Astrocyte of the cerebellum (primary cell): ENCODE measurements around the gene NFIA.

ENCODE experiments used
- DNase-seq: peaks from one replicate; pipeline ENCODE4 v3.0.0-alpha.2; 2011; ENCODE audit warnings: low read depth
- H3K4me3 ChIP-seq: 2 replicates; pipeline ENCODE4 v1.5.1; 2011; ENCODE audit warnings: mild to moderate bottlenecking, low read depth, low read length, moderate library complexity
- in situ Hi-C: cut with HindIII; loops from 2 replicates; pipeline ENCODE4 v1.10.0; 2017; ENCODE audit warnings: low sequenced_read_pairs
- TF ChIP-seq, protein P1 (sequence below): IDR thresholded peaks from 2 replicates; pipeline ENCODE4 v1.5.1; 2012; ENCODE audit warnings: low read length, low read depth, moderate library complexity, mild to moderate bottlenecking; ENCODE audit errors: missing control alignments

NFIA gene

DNA sequence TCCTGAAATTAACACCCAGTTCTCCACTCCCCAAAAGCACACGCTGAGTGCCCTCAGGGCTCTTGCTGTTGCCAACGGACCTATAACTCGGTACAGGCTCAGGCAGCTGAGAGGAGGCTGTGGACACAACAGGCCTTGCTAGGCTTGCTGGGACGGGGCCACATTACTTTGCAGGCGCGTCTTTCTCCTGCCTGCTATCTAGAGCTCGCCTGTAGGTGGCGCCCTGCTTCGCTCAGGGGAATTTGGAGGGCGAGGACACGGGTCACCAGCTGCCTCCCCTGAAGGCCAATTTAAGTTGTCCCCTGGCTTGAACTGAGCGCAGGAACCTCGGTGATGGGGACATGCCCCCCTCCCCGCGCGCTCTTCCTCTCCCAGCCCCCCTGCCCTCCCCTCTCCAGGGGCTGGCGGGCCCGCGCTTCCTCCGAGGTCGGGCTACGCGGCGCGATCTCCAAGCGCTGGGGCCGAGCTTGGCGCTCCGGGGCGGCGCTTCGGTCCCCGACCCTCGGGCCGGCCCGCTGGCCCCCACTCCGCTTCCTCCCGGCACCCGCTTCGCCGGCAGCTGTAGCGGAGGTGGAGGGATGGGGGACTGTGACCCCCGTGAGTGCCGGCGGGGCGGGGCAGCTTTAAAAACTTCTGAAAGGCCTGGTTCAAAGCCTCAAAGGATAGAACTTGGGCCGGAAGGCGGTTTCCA, 32.4 kb upstream of the NFIA start:
- DNase-seq, result peak; percentile 62
- TF ChIP-seq, protein P1, sequence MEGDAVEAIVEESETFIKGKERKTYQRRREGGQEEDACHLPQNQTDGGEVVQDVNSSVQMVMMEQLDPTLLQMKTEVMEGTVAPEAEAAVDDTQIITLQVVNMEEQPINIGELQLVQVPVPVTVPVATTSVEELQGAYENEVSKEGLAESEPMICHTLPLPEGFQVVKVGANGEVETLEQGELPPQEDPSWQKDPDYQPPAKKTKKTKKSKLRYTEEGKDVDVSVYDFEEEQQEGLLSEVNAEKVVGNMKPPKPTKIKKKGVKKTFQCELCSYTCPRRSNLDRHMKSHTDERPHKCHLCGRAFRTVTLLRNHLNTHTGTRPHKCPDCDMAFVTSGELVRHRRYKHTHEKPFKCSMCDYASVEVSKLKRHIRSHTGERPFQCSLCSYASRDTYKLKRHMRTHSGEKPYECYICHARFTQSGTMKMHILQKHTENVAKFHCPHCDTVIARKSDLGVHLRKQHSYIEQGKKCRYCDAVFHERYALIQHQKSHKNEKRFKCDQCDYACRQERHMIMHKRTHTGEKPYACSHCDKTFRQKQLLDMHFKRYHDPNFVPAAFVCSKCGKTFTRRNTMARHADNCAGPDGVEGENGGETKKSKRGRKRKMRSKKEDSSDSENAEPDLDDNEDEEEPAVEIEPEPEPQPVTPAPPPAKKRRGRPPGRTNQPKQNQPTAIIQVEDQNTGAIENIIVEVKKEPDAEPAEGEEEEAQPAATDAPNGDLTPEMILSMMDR, result peak; percentile 92
- in situ Hi-C loops, result no loop called here
- H3K4me3 ChIP-seq, result peak overlapping the region; percentile 66

DNA sequence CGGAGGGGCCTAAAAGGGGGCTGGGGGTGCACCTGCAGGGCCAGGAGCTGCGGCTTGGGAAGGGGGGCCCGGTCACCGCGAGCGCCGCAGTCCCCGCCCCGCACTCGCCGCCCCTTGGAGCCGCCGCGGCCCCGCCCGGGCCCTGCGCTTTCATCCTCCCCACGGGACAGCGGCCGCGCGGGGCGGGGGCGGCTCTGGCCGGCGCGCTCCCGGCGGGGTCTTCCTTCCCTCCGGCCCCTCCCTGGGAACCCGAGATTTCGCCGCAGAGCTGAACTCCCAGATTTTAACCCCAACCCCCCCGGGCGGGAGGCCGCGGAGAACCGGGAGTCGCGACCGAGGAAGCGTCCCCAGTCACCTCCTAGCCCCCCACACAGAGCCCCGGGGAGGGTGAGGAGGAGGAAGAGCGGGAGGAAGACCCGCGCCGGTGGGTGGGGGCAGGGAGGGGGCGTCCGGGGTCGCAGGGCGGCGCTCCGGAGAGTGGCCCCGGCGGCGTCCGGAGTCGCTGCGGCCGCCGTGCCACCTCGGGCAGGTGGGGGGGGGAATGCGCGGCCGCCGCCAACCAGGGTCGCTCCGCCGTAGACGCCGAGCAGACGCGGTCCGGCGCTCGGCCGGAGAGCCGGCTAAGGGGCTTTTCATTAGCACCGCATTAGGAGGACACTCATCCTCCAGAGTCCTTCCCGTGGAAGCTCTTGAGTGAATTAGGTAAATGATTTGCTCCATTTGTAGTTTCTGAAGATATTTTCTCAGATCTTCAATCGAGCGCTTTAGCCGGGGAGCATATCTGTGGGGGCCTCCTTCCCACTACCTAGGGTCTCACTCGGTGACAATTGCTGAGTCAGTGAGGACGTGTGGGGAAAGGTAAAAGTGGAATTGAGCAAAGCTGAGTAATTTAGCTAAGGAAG, 31.6 kb upstream of the NFIA start:
- H3K4me3 ChIP-seq, result peak overlapping the region; percentile 66
- TF ChIP-seq, protein P1, result no peak
- DNase-seq, result no peak
- in situ Hi-C loops, result no loop called here

DNA sequence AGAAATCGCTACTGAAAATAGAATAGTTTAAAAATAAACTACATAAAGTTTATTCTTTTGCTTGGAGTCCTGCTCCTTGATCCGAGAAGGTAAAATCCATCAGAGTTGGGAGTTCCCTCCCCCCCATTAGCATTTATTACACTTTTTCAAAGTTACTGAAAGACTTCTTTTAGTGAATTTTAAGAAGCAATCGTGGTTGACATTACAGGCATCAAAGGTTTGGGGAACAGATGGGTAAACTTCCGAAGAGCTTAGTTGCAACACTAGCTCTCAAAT, 31.0 kb upstream of the NFIA start:
- TF ChIP-seq, protein P1, result no peak
- DNase-seq, result no peak
- no peak overlapping the region for H3K4me3 ChIP-seq
- in situ Hi-C loops, result no loop called here

DNA sequence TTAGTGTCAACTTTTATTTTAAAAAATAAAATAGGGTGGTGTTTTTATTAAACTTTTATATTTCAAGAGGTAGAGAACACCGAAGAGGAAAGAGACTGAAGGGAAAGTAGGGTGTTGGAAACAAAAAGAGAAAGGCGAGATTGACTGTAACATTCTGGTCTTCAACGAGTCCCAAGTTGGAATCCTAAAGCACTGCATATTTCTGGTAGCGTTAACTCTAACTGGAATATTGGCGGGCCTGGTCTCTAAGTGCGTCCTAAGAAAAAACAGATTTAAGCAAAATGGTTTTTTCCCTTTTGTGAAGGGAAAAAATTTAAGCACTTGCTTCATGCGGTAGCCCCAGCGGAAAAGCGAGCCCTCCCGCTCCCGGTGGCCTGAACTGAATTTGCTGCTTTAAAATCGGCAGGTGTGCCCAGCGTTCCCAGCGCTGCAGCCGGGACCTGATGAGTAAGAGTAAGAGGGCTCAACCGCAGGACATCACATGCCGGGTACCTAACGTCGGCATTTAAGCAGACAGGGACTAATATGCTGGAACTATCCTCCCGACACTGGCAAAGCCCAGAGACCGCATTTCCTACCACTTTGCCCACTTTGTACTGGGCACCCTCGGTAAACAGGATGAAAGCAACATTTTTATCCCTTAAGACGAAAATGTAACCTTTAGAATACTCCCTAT, 30.5 kb upstream of the NFIA start:
- no peak for DNase-seq
- in situ Hi-C loops, result no loop called here
- TF ChIP-seq, protein P1, result no peak
- H3K4me3 ChIP-seq, result no peak overlapping the region

DNA sequence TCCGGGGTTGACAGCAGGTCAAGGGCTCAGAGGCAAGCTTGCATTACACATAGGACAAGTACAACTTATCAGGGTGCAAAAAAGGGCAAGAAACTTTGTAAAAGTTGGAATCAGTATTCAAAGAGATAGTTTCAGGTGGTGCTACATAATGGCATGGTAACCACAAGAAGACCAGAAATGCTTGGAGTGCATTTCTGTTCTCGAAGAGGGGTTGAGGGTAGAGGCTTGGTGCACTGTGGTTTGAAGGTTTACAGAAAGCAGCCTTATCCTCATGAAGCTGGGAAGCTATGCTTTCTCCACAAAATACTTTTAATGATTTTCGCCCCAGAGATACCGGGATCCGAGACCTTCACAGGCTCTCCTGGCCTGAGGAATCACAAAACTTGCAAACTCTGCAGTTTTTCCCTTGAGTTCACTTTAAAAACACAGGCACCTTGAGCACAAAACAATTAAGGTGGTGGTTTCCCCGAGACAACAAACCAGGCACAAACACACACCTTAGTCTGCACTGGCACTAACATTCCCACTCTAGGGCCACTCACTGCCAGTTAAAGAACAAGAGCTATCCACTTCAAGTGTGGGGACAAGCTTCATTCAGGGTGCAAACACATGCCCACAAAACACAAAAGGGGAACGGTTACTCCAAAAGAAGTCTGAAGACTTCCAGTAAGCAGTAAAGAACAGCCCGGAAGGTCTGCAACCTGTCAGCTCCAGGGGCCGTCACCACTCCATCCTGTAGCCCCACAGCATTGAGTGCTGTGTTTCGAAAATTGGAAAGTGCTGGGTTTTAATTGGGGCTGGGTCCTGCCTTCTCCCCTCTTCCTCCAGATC, 29.8 kb upstream of the NFIA start:
- TF ChIP-seq, protein P1, result no peak
- in situ Hi-C loops, result no loop called here
- DNase-seq, result no peak
- H3K4me3 ChIP-seq, result no peak overlapping the region

DNA sequence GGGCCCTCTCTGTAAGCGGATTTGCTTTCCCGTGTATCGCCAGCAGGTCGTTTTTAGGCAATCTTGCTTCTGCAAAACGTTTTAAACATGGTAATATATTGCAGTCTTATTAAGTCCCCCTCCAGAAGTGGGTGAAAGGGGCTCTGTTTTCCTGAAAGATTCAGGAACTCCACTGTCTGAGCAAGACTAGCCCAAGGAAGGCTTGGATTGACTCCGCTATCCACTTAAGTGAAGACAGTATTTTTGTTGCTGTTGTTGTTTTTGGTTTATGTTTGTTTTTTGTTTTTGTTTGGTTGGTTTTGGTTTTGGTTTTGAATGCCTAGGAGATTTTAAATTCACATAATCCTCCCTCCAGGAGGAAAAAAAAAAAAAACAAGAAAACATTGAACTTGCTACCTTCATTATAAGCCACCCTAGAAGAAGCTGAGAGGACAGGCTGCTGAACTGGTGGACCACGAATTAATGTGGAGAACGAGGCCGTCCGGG, 29.1 kb upstream of the NFIA start:
- H3K4me3 ChIP-seq, result no peak overlapping the region
- in situ Hi-C loops, result no loop called here
- TF ChIP-seq, protein P1, result no peak
- no peak for DNase-seq
